HuH-7 (cell line): ENCODE results near the gene RSRC1.
A peak's percentile ranks its signal among the peaks of the same experiment; 100 is the strongest.
"Not testable (repeated sequence)": the region's sequence is repeated elsewhere in the genome, so short reads cannot be mapped to it uniquely, and the experiment has no call there.

ENCODE experiments used
- DNase-seq: peaks from one replicate; pipeline ENCODE4 v3.0.0; 2011; ENCODE audit warnings: low spot score

The RSRC1 gene

DNA sequence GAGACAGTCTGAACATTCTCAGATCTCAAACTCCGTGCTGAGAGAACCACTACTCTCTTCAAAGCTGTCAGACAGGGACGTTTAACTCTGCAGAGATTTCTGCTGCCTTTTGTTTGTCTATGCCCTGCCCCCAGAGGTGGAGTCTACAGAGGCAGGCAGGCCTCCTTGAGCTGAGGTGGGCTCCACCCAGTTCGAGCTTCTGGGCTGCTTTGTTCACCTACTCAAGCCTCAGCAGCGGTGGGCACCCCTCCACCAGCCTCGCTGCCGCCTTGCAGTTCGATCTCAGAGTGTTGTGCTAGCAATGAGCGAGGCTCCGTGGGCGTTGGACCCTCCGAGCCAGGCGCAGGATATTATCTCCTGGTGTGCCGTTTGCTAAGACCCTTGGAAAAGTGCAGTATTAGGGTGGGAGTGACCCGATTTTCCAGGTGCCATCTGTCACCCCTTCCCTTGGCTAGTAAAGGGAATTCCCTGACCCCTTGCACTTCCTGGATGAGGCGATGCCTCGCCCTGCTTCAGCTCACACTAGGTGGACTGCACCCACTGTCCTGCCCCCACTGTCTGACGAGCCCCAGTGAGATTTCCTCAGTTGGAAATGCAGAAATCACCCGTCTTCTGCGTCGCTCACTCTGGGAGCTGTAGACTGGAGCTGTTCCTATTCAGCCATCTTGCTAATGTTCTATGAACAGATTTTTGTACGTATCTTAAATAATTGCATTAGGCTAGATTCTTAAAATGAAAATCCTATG lies 220.0 kb downstream of the RSRC1 start:
- DNase-seq, result not testable (repeated sequence)

GRCh38 chr3:158330870-158331269 lies 221.0 kb downstream of the RSRC1 start:
- no peak for DNase-seq

DNA sequence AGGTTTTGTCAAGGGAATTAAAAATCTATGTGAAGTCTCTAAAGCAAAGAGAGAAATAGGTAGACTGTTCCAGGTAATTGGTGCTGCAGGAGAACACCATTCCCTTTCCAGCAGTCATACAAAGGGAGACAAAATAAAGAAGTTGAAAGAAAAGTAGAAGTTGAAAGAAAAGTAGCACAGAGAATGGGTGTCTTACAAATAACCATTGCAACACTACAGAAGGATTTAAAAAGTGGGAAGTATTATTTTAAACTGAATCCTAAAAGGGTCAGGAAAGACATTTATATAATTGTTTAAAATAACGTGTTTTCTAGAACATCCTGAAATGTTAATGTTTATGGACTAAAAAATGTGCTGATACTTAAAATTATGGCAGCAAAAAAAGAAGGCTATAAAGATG lies 223.8 kb downstream of the RSRC1 start:
- DNase-seq, result no peak

GRCh38 chr3:158337110-158337509 lies 227.2 kb downstream of the RSRC1 start:
- DNase-seq, result no peak

GRCh38 chr3:158339638-158340037 lies 229.7 kb downstream of the RSRC1 start:
- no peak for DNase-seq

DNA sequence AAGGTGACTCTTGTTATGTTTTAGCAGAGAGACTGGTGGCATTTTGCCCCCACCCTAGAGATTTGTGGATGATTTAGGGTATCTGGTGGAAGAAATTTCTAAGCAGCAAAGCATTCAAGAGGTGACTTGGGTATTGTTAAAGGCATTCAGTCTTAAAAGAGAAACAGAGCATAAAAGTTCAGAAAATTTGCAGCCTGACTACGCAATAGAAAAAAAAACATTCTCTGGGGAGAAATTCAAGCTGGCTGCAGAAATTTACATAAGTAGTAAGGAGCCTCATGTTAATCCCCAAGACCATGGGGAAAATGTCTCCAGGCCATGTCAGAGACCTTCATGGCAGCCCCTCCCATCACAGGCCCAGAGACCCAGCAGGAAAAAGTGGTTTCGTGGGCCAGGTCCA lies 231.1 kb downstream of the RSRC1 start:
- DNase-seq, result not testable (repeated sequence)

DNA sequence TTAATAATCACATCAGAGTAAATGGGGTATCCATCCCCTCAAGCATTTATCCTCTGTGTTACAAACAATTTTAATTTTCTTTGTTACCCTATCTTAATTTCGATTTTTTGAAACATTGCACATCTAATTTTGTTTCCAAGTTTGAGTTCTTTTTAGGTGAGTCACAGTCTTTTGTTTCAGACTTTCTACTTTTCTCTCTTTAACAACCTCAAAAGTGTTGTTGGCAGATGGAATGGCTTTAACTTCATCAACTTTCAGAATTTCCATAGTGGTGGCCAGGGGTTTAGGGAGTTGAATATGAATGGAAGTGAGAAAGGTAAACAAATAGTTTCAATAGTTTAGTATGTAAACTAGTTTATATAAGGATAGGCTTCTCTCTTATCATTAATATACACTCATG lies 238.1 kb downstream of the RSRC1 start:
- DNase-seq, result no peak

DNA sequence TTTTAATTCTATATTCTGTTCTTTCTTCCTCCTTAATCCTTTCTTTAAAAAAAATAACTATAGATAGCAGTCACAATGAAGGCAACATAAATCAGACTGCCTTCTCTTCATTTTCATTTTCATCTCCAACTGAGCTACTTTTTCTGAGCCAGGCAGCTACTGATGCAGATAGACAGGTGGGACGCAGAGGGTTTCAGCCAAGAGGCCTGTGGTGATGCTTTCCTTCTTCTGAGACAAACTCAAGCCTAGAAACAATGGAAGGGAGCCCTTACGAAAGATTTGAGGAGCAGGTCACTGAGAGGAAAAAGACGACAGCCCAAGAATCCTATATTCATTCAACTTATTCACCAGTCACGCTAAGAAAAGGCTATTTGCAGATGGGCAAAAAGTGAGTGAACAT lies 241.1 kb downstream of the RSRC1 start:
- no peak for DNase-seq

GRCh38 chr3:158352551-158352950 lies 242.7 kb downstream of the RSRC1 start:
- DNase-seq, result no peak

DNA sequence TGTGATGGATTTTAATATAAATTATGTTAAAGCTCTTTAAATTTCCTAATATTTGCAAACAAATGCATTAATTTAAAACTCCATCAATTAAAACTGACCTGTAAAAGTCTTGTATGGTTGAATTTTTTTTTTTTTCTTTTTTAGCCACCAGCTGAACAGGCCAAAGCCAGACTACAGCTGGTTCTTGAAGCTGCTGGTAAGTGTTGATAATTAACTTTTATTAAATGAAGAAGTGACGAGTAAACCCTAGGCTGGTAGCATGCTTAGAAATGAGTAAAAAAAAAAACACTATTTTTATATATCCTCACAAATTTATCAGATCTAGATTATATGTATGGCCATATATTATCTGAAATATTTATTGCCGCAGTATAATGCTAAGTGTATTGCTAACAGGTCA lies 244.8 kb downstream of the RSRC1 start:
- no peak for DNase-seq

- DNase-seq, result no peak
Measured at GRCh38 chr3:158355623-158356588, 246.0 kb downstream of the RSRC1 start.

GRCh38 chr3:158359339-158359738 lies 249.4 kb downstream of the RSRC1 start:
- DNase-seq, result no peak

DNA sequence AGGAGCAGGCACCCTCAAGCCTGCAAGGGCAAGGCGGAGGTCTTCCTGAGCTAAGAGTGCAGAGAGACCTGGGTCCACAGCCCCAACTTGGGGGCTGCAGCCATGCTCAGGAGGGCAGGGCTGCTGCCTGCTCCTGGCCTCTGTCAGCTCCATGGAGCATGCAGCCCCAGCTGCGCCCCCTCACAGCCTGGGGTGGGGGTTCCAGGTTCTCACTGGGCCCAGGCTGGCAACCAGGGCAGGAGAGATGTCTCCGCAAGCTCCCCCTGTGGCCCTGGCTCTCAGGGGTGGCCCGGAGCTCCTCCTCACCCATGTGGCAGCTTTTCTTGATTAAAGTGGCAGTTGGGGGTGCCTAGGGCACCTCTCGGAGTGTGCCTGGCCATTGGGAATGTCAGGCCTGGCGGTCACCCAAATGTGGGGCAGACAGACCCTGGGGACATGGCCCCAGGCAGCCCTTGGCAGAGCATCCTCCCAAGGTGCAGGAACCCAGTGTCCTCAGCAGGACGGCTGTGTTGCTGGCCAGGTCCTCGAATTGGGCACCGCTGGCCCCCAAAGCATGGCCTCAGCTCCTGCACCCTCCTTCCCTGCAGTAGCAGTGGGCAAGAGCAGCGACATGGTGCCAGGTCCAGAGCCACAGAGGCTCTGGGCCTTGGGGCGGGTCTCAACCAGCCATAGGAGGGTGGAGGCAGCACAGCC lies 251.0 kb downstream of the RSRC1 start:
- no peak for DNase-seq

GRCh38 chr3:158368271-158368670 lies 258.4 kb downstream of the RSRC1 start:
- DNase-seq, result peak; percentile 32

- no peak for DNase-seq
Measured at GRCh38 chr3:158369279-158369678, 259.4 kb downstream of the RSRC1 start.

GRCh38 chr3:158379517-158379916 lies 269.6 kb downstream of the RSRC1 start:
- DNase-seq, result no peak

DNA sequence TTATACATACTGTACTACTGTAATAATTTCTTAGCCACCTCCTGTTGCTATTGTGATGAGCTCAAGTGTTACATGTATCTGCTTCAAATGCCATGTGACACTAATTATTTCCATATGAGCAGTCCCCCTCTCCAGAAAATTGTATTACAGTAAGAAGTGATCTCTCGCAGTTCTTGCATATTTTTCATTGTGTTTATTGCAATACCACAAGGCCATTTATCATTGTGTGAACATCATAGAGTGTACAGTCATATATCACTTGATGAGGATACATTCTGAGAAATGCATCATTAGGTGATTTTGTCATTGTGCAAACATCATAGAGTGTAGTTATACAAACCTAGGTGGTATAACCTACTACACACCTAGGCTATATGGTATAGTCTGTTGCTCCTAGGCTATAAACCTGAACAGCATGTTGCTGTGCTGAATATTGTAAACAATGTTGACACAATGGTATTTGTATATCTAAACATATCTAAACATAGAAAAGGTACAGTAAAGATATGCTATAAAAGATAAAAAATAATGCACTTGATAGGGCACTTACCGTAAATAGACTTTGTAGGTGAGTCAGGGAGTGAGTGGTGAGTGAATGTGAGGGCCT lies 271.5 kb downstream of the RSRC1 start:
- no peak for DNase-seq

- DNase-seq, result no peak
Measured at GRCh38 chr3:158382479-158382878, 272.6 kb downstream of the RSRC1 start.

GRCh38 chr3:158384019-158384418 lies 274.1 kb downstream of the RSRC1 start:
- no peak for DNase-seq

GRCh38 chr3:158395421-158395820 lies 285.5 kb downstream of the RSRC1 start:
- no peak for DNase-seq

- DNase-seq, result no peak
Measured at GRCh38 chr3:158402590-158402989, 292.7 kb downstream of the RSRC1 start.

GRCh38 chr3:158403013-158403412 lies 293.1 kb downstream of the RSRC1 start:
- DNase-seq, result no peak
